H9 (cell line): ENCODE measurements around the gene PELI2. TPM values are rescaled to one million over a fixed set of nuclear protein-coding genes. Genes with fewer than 3 reads are reported as not detected.

Experiments used
- DNase-seq: peaks from one replicate; pipeline ENCODE4 v3.0.0-alpha.2; 2017
- H2AFZ ChIP-seq: one replicate; pipeline ENCODE4 v1.6.1; 2013; ENCODE audit warnings: mild to moderate bottlenecking, low read length, control low read depth, moderate library complexity
- H2AK5ac ChIP-seq: 2 replicates; pipeline ENCODE4 v1.6.1; 2013; ENCODE audit warnings: low read length, control low read depth, mixed read lengths; ENCODE audit not compliant: insufficient read length
- H2BK120ac ChIP-seq: one replicate; pipeline ENCODE4 v1.6.1; 2013; ENCODE audit warnings: low read depth, mild to moderate bottlenecking, low read length, control low read depth, inconsistent platforms; ENCODE audit not compliant: poor library complexity, severe bottlenecking
- H2BK12ac ChIP-seq: 2 replicates; pipeline ENCODE4 v1.6.1; 2013; ENCODE audit warnings: low read length, control low read depth, mixed read lengths, low read depth; ENCODE audit not compliant: insufficient read length
- H2BK15ac ChIP-seq: 2 replicates; pipeline ENCODE4 v1.6.1; 2013; ENCODE audit warnings: low read depth, low read length, control low read depth
- H2BK20ac ChIP-seq: one replicate; pipeline ENCODE4 v1.6.1; 2013; ENCODE audit warnings: low read depth, mild to moderate bottlenecking, low read length, control low read depth, inconsistent platforms; ENCODE audit not compliant: poor library complexity, severe bottlenecking
- H2BK5ac ChIP-seq: 2 replicates; pipeline ENCODE4 v1.6.1; 2013; ENCODE audit warnings: low read length, control low read depth, mixed read lengths; ENCODE audit not compliant: insufficient read length
- H3K14ac ChIP-seq: 2 replicates; pipeline ENCODE4 v1.6.1; 2013; ENCODE audit warnings: low read length, control low read depth; ENCODE audit not compliant: insufficient read depth
- H3K18ac ChIP-seq: 2 replicates; pipeline ENCODE4 v1.6.1; 2013; ENCODE audit warnings: low read depth, mild to moderate bottlenecking, mixed read lengths, low read length, control low read depth; ENCODE audit not compliant: insufficient read length
- H3K23ac ChIP-seq: 2 replicates; pipeline ENCODE4 v1.6.1; 2013; ENCODE audit warnings: low read length, control low read depth, mixed read lengths, low read depth; ENCODE audit not compliant: insufficient read length
- H3K23me2 ChIP-seq: 2 replicates; pipeline ENCODE4 v1.6.1; 2013; ENCODE audit warnings: low read depth, mild to moderate bottlenecking, mixed read lengths, low read length, control low read depth; ENCODE audit not compliant: insufficient read length, poor library complexity, severe bottlenecking
- H3K27ac ChIP-seq: 2 replicates; pipeline ENCODE4 v1.5.1; 2013; ENCODE audit warnings: low read length, control low read depth, mixed read lengths, low read depth; ENCODE audit not compliant: insufficient read length
- H3K27me3 ChIP-seq: 2 replicates; pipeline ENCODE4 v1.6.1; 2013; ENCODE audit warnings: low read length, control low read depth, inconsistent platforms; ENCODE audit not compliant: insufficient read depth
- H3K4ac ChIP-seq: 2 replicates; pipeline ENCODE4 v1.6.1; 2013; ENCODE audit warnings: low read depth, mild to moderate bottlenecking, control low read depth, inconsistent platforms, low read length, moderate library complexity
- H3K4me1 ChIP-seq: 2 replicates; pipeline ENCODE4 v1.6.1; 2013; ENCODE audit warnings: low read length, control low read depth, inconsistent platforms; ENCODE audit not compliant: insufficient read depth
- H3K4me2 ChIP-seq: 2 replicates; pipeline ENCODE4 v1.6.1; 2013; ENCODE audit warnings: low read length, control low read depth, mixed read lengths; ENCODE audit not compliant: insufficient read length, insufficient read depth
- H3K56ac ChIP-seq: 2 replicates; pipeline ENCODE4 v1.6.1; 2013; ENCODE audit warnings: low read depth, mild to moderate bottlenecking, mixed read lengths, low read length, control low read depth; ENCODE audit not compliant: insufficient read length
- H3K79me1 ChIP-seq: 2 replicates; pipeline ENCODE4 v1.6.1; 2013; ENCODE audit warnings: low read depth, mild to moderate bottlenecking, moderate library complexity, low read length, control low read depth, inconsistent platforms; ENCODE audit not compliant: insufficient read depth, poor library complexity, severe bottlenecking
- H3K79me2 ChIP-seq: 2 replicates; pipeline ENCODE4 v1.6.1; 2013; ENCODE audit warnings: low read length, control low read depth, inconsistent platforms; ENCODE audit not compliant: insufficient read depth
- H3K9ac ChIP-seq: 2 replicates; pipeline ENCODE4 v1.6.1; 2013; ENCODE audit warnings: low read length, control low read depth, mixed read lengths; ENCODE audit not compliant: insufficient read length; ENCODE audit errors: extremely low read depth
- H3K9me3 ChIP-seq: one replicate; pipeline ENCODE4 v1.6.1; 2013; ENCODE audit warnings: low read depth, low read length, inconsistent platforms; ENCODE audit not compliant: control insufficient read depth
- H3T11ph ChIP-seq: one replicate; pipeline ENCODE4 v1.6.1; 2013; ENCODE audit warnings: mild to moderate bottlenecking, low read length, control low read depth, inconsistent platforms
- H4K20me1 ChIP-seq: one replicate; pipeline ENCODE4 v1.6.1; 2013; ENCODE audit not compliant: control insufficient read depth, insufficient read length, insufficient read depth
- H4K5ac ChIP-seq: 2 replicates; pipeline ENCODE4 v1.6.1; 2013; ENCODE audit warnings: low read depth, mild to moderate bottlenecking, mixed read lengths, low read length, control low read depth; ENCODE audit not compliant: insufficient read length
- H4K8ac ChIP-seq: replicated peaks from 2 replicates; pipeline ENCODE4 v1.6.1; 2013; ENCODE audit warnings: low read length, control low read depth, mixed read lengths, low read depth; ENCODE audit not compliant: insufficient read length
- H4K91ac ChIP-seq: 2 replicates; pipeline ENCODE4 v1.6.1; 2013; ENCODE audit warnings: low read depth, mild to moderate bottlenecking, moderate library complexity, mixed read lengths, low read length, control low read depth; ENCODE audit not compliant: insufficient read length
- H3K27ac Mint-ChIP-seq, 3 experiments: 2 replicates in 2 of 3; 3 replicates in 1 of 3; pipeline ENCODE4 v1.8.0; 2020 to 2021; ENCODE audit warnings: mixed read lengths in 3 of 3, mild to moderate bottlenecking in 1 of 3, moderate library complexity in 1 of 3
- H3K27me3 Mint-ChIP-seq: 2 replicates; pipeline ENCODE4 v1.8.0; 2021; ENCODE audit warnings: low read depth, mild to moderate bottlenecking, moderate library complexity, mixed read lengths
- H3K36me3 Mint-ChIP-seq, 3 experiments: 2 replicates in 2 of 3; 3 replicates in 1 of 3; pipeline ENCODE4 v1.8.0; 2020 to 2021; ENCODE audit warnings: low read depth in 3 of 3, mixed read lengths in 3 of 3; ENCODE audit not compliant: insufficient read depth in 1 of 3
- H3K4me1 Mint-ChIP-seq, 2 experiments: 2 replicates each; pipeline ENCODE4 v1.8.0; 2020; ENCODE audit warnings: mixed read lengths in 2 of 2
- H3K4me3 Mint-ChIP-seq, 2 experiments: 2 replicates in 1 of 2; 3 replicates in 1 of 2; pipeline ENCODE4 v1.8.0; 2020 to 2021; ENCODE audit warnings: mild to moderate bottlenecking in 2 of 2, mixed read lengths in 2 of 2, moderate library complexity in 1 of 2
- H3K9me3 Mint-ChIP-seq, 2 experiments: 2 replicates in 1 of 2; 3 replicates in 1 of 2; pipeline ENCODE4 v1.8.0; 2020; ENCODE audit warnings: mild to moderate bottlenecking in 2 of 2, mixed read lengths in 2 of 2, moderate library complexity in 1 of 2
- CTCF ChIP-seq: fragments of 200-600 bp; sonication (generic); conservative IDR thresholded peaks from 3 replicates; pipeline ENCODE4 v1.8.0; 2021; ENCODE audit warnings: antibody characterized with exemption, mild to moderate bottlenecking
- WGBS: extraction: QIAGEN DNeasy Blood & Tissue Kit; methylation state at CpG from one replicate; pipeline ENCODE4 v1.1.7; 2013; ENCODE audit warnings: missing lambda C conversion rate, low lambda C conversion rate, mixed read lengths; ENCODE audit not compliant: insufficient read length; ENCODE audit errors: extremely low coverage; 5-methylcytosine and 5-hydroxymethylcytosine counted together
- total RNA-seq: library from RNA; stranded (reverse); gene quantifications from 2 replicates; pipeline ENCODE4 v1.2.1, GENCODE V29; 2021

PELI2 gene
- total RNA-seq, 1 experiment from 2014 or later = 18.0 TPM

DNA sequence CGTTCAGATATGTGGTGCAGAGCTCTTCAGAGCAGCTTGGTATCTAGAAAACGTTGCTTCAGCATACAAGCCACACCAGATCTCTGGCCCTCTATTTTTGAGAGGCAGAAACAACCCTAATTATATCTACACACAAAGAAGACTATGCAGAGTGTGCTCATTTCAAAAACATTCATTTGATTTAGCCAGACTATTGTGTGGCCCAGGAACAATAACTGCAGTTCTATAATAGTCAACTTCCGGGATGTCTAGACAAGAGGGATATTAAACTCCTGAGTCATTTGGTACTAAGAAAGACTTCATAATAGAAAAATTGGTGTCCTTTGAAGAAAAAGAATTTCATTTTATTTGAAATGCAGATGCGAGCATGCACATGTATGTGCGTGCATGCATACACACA is 153.8 kb downstream of the PELI2 start:
- Histone ChIP-seq H3T11ph (no peak overlapping the region), H2BK120ac (no peak overlapping the region), H3K18ac (no peak overlapping the region), H3K9me3 (no peaks in the 10 kb centered on the region), H3K9ac (no peak overlapping the region), H3K56ac (no peak overlapping the region), H4K20me1 (no peaks in the 10 kb centered on the region), H2AFZ (no peak overlapping the region), H3K27me3 (no peaks in the 10 kb centered on the region), H3K14ac (no peak overlapping the region), H4K5ac (no peak overlapping the region), H4K8ac (no peak overlapping the region), H2BK12ac (no peak overlapping the region), H3K79me1 (no peaks in the 10 kb centered on the region), H2AK5ac (no peak overlapping the region), H3K4ac (no peak overlapping the region), H3K23ac (no peak overlapping the region), H3K27ac (no peak overlapping the region), H3K4me2 (no peak overlapping the region), H2BK20ac (no peak overlapping the region), H3K4me1 (no peaks in the 10 kb centered on the region), H3K23me2 (no peaks in the 10 kb centered on the region), H3K79me2 (no peaks in the 10 kb centered on the region), H2BK5ac (no peak overlapping the region), H2BK15ac (no peak overlapping the region), H4K91ac (no peak overlapping the region)
- DNase-seq = no peak
- no CpG with 5 or more reads among the region's 5 CpGs for WGBS
- peaks cover 2 to 17% (median 14%) of the 10 kb centered on the region in 3 experiments; a peak in 5 of 7 replicates for H3K36me3 Mint-ChIP-seq
- no peak overlapping the region for H3K27ac Mint-ChIP-seq
- peaks cover 5 to 6% of the 10 kb centered on the region in 2 experiments; a peak in 2 of 4 replicates for H3K4me1 Mint-ChIP-seq
- H3K9me3 Mint-ChIP-seq = peaks cover 19 to 20% of the 10 kb centered on the region in 2 experiments
- H3K4me3 Mint-ChIP-seq = no peak overlapping the region
- TF ChIP-seq CTCF = no peak
- H3K27me3 Mint-ChIP-seq = no peaks in the 10 kb centered on the region
